ENCODE data around the gene KCNK4. TPM values are rescaled to one million over a fixed set of nuclear protein-coding genes. Genes with fewer than 3 reads are reported as not detected.

The KCNK4 gene
- total and polyA plus RNA-seq, 11 donors = not detected

- Histone ChIP-seq H3K27me3 (peaks cover 8 to 18% (median 12%) of the 10 kb centered on the region in 9 donors), H3K9me3 (no peaks in the 10 kb centered on the region), H3K36me3 (peaks cover 0 to 14% (median 0%) of the 10 kb centered on the region in 9 donors), H3K4me1 (peaks cover 4 to 46% (median 24%) of the 10 kb centered on the region in 12 donors), H3K4me3 (no peak overlapping the region), H3K27ac (no peak overlapping the region)
- intact Hi-C loops (cut with DNase I) = no loop called here
- WGBS, 4 donors = 90 to 93% (median 92%) methylated on average over 9 of the region's 9 CpGs
- TF ChIP-seq CTCF (IDR thresholded peaks at IDR 0.05) (no peak), POLR2A (IDR thresholded peaks at IDR 0.05) (no peak)
- ATAC-seq = no peak
- peak in 1 of 5 donors; percentile 21 for DNase-seq
Measured at GRCh38 chr11:64286801-64287159, 4.3 kb upstream of the KCNK4 start.

- H3K27ac ChIP-seq = no peak overlapping the region
- H3K4me1 ChIP-seq = peaks cover 4 to 48% (median 30%) of the 10 kb centered on the region in 12 donors
- H3K36me3 ChIP-seq = peaks cover 0 to 6% (median 0%) of the 10 kb centered on the region in 9 donors
- H3K27me3 ChIP-seq = peaks cover 18 to 28% (median 22%) of the 10 kb centered on the region in 9 donors
- H3K9me3 ChIP-seq = no peaks in the 10 kb centered on the region
- intact Hi-C loops (cut with DNase I) = no loop called here
- H3K4me3 ChIP-seq = no peak overlapping the region
- WGBS, 4 donors = 95 to 99% (median 96%) methylated on average over 23 to 33 of the region's 33 CpGs
- ATAC-seq = no peak
- no peak for TF ChIP-seq CTCF (IDR thresholded peaks at IDR 0.05)
- TF ChIP-seq POLR2A (IDR thresholded peaks at IDR 0.05) = no peak
- peak in 1 of 5 donors; percentile 18 for DNase-seq
Measured at GRCh38 chr11:64287676-64288352, 3.3 kb upstream of the KCNK4 start.

GRCh38 chr11:64288353-64288750 is 2.8 kb upstream of the KCNK4 start:
- no peak overlapping the region for H3K4me3 ChIP-seq

More at GRCh38 chr11:64288353-64288750, 2.8 kb upstream of the KCNK4 start:
- peaks cover 4 to 43% (median 26%) of the 10 kb centered on the region in 12 donors for H3K4me1 ChIP-seq
- peaks cover 18 to 33% (median 27%) of the 10 kb centered on the region in 9 donors for H3K27me3 ChIP-seq
- no peak for TF ChIP-seq POLR2A (IDR thresholded peaks at IDR 0.05)
- no peak for TF ChIP-seq CTCF (IDR thresholded peaks at IDR 0.05)
- no peaks in the 10 kb centered on the region for H3K9me3 ChIP-seq
- H3K27ac ChIP-seq = no peak overlapping the region
- peaks cover 0 to under 1% (median 0%) of the 10 kb centered on the region in 9 donors for H3K36me3 ChIP-seq
- 91 to 97% (median 92%) methylated on average over 5 to 9 of the region's 9 CpGs for WGBS, 4 donors
- peak in 1 of 5 donors; percentile 13 for DNase-seq
- intact Hi-C loops (cut with DNase I) = no loop called here
- ATAC-seq = no peak
